ENCODE data around the gene CZIB.

Gene CZIB

GRCh38 chr1:53180226-53180625 lies 40.2 kb downstream of the CZIB start:
- no peaks in the 10 kb centered on the region for H3K27me3 ChIP-seq (ENCODE audit: control insufficient read depth, insufficient read depth, low read length, poor library complexity, severe bottlenecking)
- H3K36me3 ChIP-seq (ENCODE audit: control insufficient read depth, insufficient read depth, low read length): no peaks in the 10 kb centered on the region
- H3K27ac ChIP-seq (ENCODE audit: insufficient read depth, low read depth, low read length, poor library complexity, severe bottlenecking): no peak overlapping the region
- H3K9me3 ChIP-seq (ENCODE audit: control insufficient read depth, low read length): no peaks in the 10 kb centered on the region
- H3K4me1 ChIP-seq (ENCODE audit: control insufficient read depth, insufficient read depth, low read length): peaks cover 6% of the 10 kb centered on the region
- no peak overlapping the region for H3K4me3 ChIP-seq (ENCODE audit: insufficient read depth, low read depth, low read length)
- WGBS, 2 experiments: 94 to 96% methylated on average over 2 of the region's 2 CpGs

- H3K4me3 ChIP-seq (ENCODE audit: insufficient read depth, low read depth, low read length): no peak overlapping the region
- H3K27ac ChIP-seq (ENCODE audit: insufficient read depth, low read depth, low read length, poor library complexity, severe bottlenecking): no peak overlapping the region
- H3K4me1 ChIP-seq (ENCODE audit: control insufficient read depth, insufficient read depth, low read length): peaks cover 10% of the 10 kb centered on the region
- no peaks in the 10 kb centered on the region for H3K9me3 ChIP-seq (ENCODE audit: control insufficient read depth, low read length)
- 88 to 89% methylated on average over 10 of the region's 10 CpGs for WGBS, 2 experiments
- no peaks in the 10 kb centered on the region for H3K27me3 ChIP-seq (ENCODE audit: control insufficient read depth, insufficient read depth, low read length, poor library complexity, severe bottlenecking)
- H3K36me3 ChIP-seq (ENCODE audit: control insufficient read depth, insufficient read depth, low read length): no peaks in the 10 kb centered on the region
Measured at GRCh38 chr1:53176452-53177208, 43.8 kb downstream of the CZIB start.

DNA sequence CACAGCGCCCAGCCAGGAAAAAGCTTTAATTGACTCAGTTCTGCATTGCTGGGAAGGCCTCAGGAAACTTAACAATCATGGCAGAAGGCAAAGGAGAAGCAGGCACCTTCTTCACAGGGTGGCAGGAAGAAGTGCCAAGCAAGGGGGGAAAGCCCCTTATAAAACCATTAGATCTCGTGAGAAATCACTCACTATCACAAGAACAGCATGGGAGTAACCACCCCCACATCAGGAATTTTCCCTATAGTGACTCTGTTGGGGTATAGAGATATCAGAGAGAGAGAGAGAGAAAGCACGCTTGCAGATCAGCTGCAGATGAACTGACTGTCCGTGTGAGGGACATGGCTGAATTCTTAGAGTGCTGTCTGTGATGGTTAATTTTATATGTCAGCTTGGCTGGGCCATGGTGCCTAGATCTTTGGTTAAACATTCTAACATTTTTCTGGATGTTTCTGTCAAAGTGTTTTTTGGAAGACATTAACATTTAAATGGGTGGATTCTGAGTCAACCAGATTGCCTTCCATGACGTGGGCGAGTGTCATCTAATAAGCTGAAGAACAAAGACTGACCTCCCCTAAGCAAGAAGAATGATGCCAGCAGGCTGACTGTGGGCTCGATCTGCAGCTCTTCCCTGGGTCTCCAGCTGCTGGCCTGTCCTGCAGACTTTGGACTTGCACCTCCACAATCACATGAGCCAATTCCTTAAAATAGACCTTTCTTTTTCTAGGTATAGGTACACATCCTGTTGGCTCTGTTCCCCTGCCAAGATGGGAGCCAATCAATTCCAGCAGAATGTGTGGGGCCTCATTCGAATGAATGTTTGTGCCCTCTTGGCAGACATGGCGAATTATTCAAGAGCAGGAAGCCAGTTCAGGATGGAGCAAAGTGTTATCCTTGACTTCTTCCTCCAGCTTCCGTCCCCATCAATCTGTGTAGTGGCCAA lies 45.2 kb downstream of the CZIB start:
- Histone ChIP-seq H3K4me3 (ENCODE audit: insufficient read depth, low read depth, low read length) (no peak overlapping the region), H3K4me1 (ENCODE audit: control insufficient read depth, insufficient read depth, low read length) (peaks cover 10% of the 10 kb centered on the region), H3K27ac (ENCODE audit: insufficient read depth, low read depth, low read length, poor library complexity, severe bottlenecking) (no peak overlapping the region), H3K9me3 (ENCODE audit: control insufficient read depth, low read length) (no peaks in the 10 kb centered on the region), H3K36me3 (ENCODE audit: control insufficient read depth, insufficient read depth, low read length) (no peaks in the 10 kb centered on the region), H3K27me3 (ENCODE audit: control insufficient read depth, insufficient read depth, low read length, poor library complexity, severe bottlenecking) (no peaks in the 10 kb centered on the region)
- 77 to 81% methylated on average over 9 to 10 of the region's 10 CpGs for WGBS, 2 experiments

- Histone ChIP-seq H3K27ac (ENCODE audit: insufficient read depth, low read depth, low read length, poor library complexity, severe bottlenecking) (no peak overlapping the region), H3K36me3 (ENCODE audit: control insufficient read depth, insufficient read depth, low read length) (no peaks in the 10 kb centered on the region), H3K4me1 (ENCODE audit: control insufficient read depth, insufficient read depth, low read length) (peaks cover 10% of the 10 kb centered on the region), H3K4me3 (ENCODE audit: insufficient read depth, low read depth, low read length) (no peak overlapping the region), H3K27me3 (ENCODE audit: control insufficient read depth, insufficient read depth, low read length, poor library complexity, severe bottlenecking) (no peaks in the 10 kb centered on the region), H3K9me3 (ENCODE audit: control insufficient read depth, low read length) (no peaks in the 10 kb centered on the region)
- 58 to 62% methylated on average over 6 of the region's 6 CpGs for WGBS, 2 experiments
Measured at GRCh38 chr1:53172426-53173128, 47.9 kb downstream of the CZIB start.

DNA sequence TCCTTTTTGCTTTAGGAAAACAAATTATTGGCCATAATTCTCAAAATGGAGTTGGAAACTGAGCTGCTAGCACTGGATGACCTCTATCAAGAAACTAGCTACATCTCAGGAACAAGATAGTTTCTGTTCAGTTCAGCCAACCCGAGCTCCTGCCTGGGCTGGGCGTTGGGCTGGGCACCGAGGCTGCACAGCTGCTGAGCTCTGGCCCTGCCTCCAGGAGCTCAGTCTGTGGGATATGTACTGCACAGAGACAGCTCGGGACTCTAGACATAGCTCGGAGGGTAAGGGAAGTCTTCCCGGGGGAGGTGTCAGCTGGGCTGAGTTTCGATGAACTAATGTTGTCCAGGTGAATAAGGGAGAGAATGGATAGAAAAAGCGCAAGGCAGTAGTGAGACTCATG lies 53.5 kb downstream of the CZIB start:
- H3K36me3 ChIP-seq (ENCODE audit: control insufficient read depth, insufficient read depth, low read length): no peaks in the 10 kb centered on the region
- no peaks in the 10 kb centered on the region for H3K9me3 ChIP-seq (ENCODE audit: control insufficient read depth, low read length)
- no peak overlapping the region for H3K27ac ChIP-seq (ENCODE audit: insufficient read depth, low read depth, low read length, poor library complexity, severe bottlenecking)
- H3K4me3 ChIP-seq (ENCODE audit: insufficient read depth, low read depth, low read length): no peak overlapping the region
- H3K4me1 ChIP-seq (ENCODE audit: control insufficient read depth, insufficient read depth, low read length): no peaks in the 10 kb centered on the region
- WGBS, 2 experiments: 94% methylated on average over 8 of the region's 8 CpGs
- no peaks in the 10 kb centered on the region for H3K27me3 ChIP-seq (ENCODE audit: control insufficient read depth, insufficient read depth, low read length, poor library complexity, severe bottlenecking)

- Histone ChIP-seq H3K36me3 (ENCODE audit: control insufficient read depth, insufficient read depth, low read length) (no peaks in the 10 kb centered on the region), H3K27me3 (ENCODE audit: control insufficient read depth, insufficient read depth, low read length, poor library complexity, severe bottlenecking) (no peaks in the 10 kb centered on the region), H3K4me1 (ENCODE audit: control insufficient read depth, insufficient read depth, low read length) (no peaks in the 10 kb centered on the region), H3K4me3 (ENCODE audit: insufficient read depth, low read depth, low read length) (no peak overlapping the region), H3K27ac (ENCODE audit: insufficient read depth, low read depth, low read length, poor library complexity, severe bottlenecking) (no peak overlapping the region), H3K9me3 (ENCODE audit: control insufficient read depth, low read length) (no peaks in the 10 kb centered on the region)
- 72 to 77% methylated on average over 5 to 6 of the region's 6 CpGs for WGBS, 2 experiments
Measured at GRCh38 chr1:53166366-53166765, 54.1 kb downstream of the CZIB start.

DNA sequence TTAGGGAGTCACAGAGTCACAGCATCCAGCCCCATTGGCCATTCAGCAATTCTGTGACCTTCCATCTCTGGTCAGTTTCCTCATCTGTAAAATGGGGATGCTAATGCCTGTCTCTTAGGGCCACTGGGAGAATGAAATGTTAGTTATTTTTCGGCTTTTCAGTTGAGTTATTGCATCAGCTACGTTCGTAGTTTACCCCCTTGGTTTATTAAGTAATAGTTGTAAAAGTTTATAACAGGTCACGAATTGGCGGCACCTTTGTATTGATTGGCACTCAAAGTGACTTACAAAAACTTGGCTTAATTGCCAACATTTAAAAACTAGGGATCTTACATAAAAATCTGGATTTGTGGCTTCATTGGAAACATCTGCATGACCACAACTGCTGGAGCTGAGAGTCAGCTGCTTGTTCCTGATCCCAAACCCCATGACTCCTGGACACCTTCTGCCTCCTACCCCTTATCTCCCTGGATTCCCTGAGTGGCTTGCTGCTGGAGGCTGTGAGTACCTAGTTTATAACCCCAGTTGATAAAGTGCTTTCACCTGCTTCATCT lies 54.9 kb downstream of the CZIB start:
- Histone ChIP-seq H3K4me1 (ENCODE audit: control insufficient read depth, insufficient read depth, low read length) (no peaks in the 10 kb centered on the region), H3K4me3 (ENCODE audit: insufficient read depth, low read depth, low read length) (no peak overlapping the region), H3K27ac (ENCODE audit: insufficient read depth, low read depth, low read length, poor library complexity, severe bottlenecking) (no peak overlapping the region), H3K27me3 (ENCODE audit: control insufficient read depth, insufficient read depth, low read length, poor library complexity, severe bottlenecking) (no peaks in the 10 kb centered on the region), H3K36me3 (ENCODE audit: control insufficient read depth, insufficient read depth, low read length) (no peaks in the 10 kb centered on the region), H3K9me3 (ENCODE audit: control insufficient read depth, low read length) (no peaks in the 10 kb centered on the region)
- 93 to 97% methylated on average over 5 of the region's 5 CpGs for WGBS, 2 experiments

All from ectodermal cell (in vitro differentiated cells).